A549 treated with ZK216348 at 1 μM for 4 hours (cell line): ENCODE results near the gene GDF3. TPM values are rescaled to one million over a fixed set of nuclear protein-coding genes. Genes with fewer than 3 reads are reported as not detected.

Source experiments
- total RNA-seq: library from RNA; stranded (reverse); fragments of 200-300 nt; extraction: Qiagen RNA extraction; gene quantifications from 5 replicates; pipeline ENCODE4 v1.2.3, GENCODE V29; 2022; ENCODE audit warnings: low read depth

The GDF3 gene
- total RNA-seq: not detected in 5 replicates

DNA sequence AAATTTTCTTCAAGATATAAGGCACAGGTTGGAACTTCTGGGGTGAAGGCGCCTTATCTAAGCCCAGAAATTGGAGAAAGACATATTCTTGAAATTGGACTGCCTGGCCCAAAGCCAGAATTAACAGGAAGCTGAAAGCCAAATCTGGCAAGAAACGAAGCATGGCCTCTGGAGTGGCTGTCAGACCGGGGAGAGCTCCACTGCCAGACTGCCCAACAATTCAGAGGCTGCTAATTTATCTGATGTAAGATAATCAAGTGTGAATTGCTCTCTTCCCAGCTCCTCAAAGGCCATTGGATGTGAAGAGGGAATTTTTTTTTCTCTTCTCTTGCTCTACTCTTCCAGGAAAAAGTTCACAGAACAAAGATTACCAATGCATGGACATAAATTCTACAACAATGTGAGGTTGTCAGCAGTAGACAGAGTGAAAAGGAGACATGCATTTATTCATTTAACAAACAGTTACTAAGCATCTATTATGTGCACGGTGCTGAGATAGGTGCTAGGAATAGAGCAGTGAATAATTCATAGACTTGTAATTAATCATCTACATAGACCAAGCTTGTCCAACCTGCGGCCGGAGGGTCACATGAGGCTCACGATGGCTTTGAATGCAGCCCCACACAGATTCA lies at the start of gene GDF3:
TSS of gene GDF3 (minus strand) at position 210 of the 632 bp plus-strand sequence. CDS start at position 163, 47 bp downstream.

DNA sequence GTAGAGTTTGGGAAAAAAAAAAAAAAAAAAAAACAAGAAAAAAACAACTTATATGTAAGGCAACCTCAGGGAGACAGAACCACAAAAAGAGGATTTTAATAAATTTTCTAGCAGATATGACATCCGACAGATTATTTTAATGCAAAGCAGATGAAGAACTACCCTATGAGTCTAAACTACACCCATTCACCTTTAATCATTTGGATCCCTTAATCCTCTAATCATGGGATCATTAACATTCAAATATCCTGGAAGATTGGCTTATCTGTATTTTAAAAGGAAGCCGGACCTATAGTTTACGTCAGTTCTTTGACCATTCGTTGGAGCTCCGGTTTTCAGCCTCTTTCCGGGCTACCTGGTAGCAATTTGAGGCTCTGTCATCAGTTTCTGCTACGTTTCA lies 15.6 kb upstream of the GDF3 start, which contains the start of gene DPPA3:
TSS of gene DPPA3 (plus strand) at position 301 of the 400 bp plus-strand sequence. CDS start 138 bp downstream, outside the sequence.

Other genes with a start within 250 kb of the GDF3 start
- not detected in 5 replicates for gene CD163, start 192.0 kb downstream of the GDF3 start, total RNA-seq
- not detected in 5 replicates for gene APOBEC1, start 29.9 kb downstream of the GDF3 start, total RNA-seq
- gene DPPA3, start 15.7 kb upstream of the GDF3 start, total RNA-seq: not detected in 5 replicates
- not detected in 5 replicates for gene CLEC4C, start 51.6 kb upstream of the GDF3 start, total RNA-seq
- not detected in 5 replicates for gene NANOGNB, start 69.4 kb upstream of the GDF3 start, total RNA-seq
- not detected in 5 replicates for gene NANOG, start 93.6 kb upstream of the GDF3 start, total RNA-seq
- gene SLC2A14, start 177.1 kb upstream of the GDF3 start, total RNA-seq: 0.12 to 0.14 TPM (median 0.13 TPM) in 3 of 5 replicates, not detected in the others
- gene SLC2A3, start 240.4 kb upstream of the GDF3 start, total RNA-seq: 2.5 to 4.5 TPM (median 3.4 TPM) in 5 replicates